ENCODE data around the gene AMDHD2.
"Not testable (repeated sequence)": the region's sequence is repeated elsewhere in the genome, so short reads cannot be mapped to it uniquely, and the experiment has no call there.

GRCh38 chr16:2551420-2551889 is 31.3 kb downstream of the AMDHD2 start:
- not testable (repeated sequence) for TF ChIP-seq CTCF (IDR thresholded peaks at IDR 0.05 in 8 of 11, conservative IDR thresholded peaks at IDR 0.05 in 3 of 11); POLR2A (IDR thresholded peaks at IDR 0.05); POLR2AphosphoS5 (IDR thresholded peaks at IDR 0.05)
